Right renal cortex interstitium (tissue), 3 donors: ENCODE measurements around the gene PKDREJ. TPM values are rescaled to one million over a fixed set of nuclear protein-coding genes. Genes with fewer than 3 reads are reported as not detected.

Experiments used
- DNase-seq, 3 donors: peaks; one replicate each; pipeline ENCODE4 v3.0.0-alpha.2; 2013; ENCODE audit warnings: low read depth in 3 of 3, low spot score in 2 of 3
- polyA plus RNA-seq, 3 donors: library from polyadenylated mRNA; unstranded; fragments of 120-200 nt; gene quantifications; one replicate each; pipeline ENCODE4 v1.2.1, GENCODE V29; 2013; ENCODE audit not compliant: insufficient read length in 3 of 3

Gene PKDREJ
- polyA plus RNA-seq, 3 donors: 0.28 to 0.44 (median 0.37) TPM

- no peak for DNase-seq
Measured at GRCh38 chr22:46209262-46209661, 53.9 kb downstream of the PKDREJ start.

Other genes with a start within 250 kb of the PKDREJ start
- 10 to 100 TPM; 24.5 to 28.2 (median 26.9) TPM for gene PPARA, start 112.8 kb downstream of the PKDREJ start, polyA plus RNA-seq
- gene CDPF1, start 13.1 kb downstream of the PKDREJ start, polyA plus RNA-seq: 10 to 100 TPM; 11.6 to 12.5 (median 11.7) TPM
- gene TTC38, start 4.7 kb upstream of the PKDREJ start, polyA plus RNA-seq: 10 to 100 TPM; 46.9 to 49.3 (median 48.6) TPM
- gene GTSE1, start 33.5 kb upstream of the PKDREJ start, polyA plus RNA-seq: 10 to 100 TPM; 13.6 to 13.9 (median 13.7) TPM
- gene TRMU, start 72.4 kb upstream of the PKDREJ start, polyA plus RNA-seq: 10 to 100 TPM; 40.7 to 45.8 (median 43.6) TPM